Measurements from ENCODE around the gene CCDC3.

CCDC3 gene

DNA sequence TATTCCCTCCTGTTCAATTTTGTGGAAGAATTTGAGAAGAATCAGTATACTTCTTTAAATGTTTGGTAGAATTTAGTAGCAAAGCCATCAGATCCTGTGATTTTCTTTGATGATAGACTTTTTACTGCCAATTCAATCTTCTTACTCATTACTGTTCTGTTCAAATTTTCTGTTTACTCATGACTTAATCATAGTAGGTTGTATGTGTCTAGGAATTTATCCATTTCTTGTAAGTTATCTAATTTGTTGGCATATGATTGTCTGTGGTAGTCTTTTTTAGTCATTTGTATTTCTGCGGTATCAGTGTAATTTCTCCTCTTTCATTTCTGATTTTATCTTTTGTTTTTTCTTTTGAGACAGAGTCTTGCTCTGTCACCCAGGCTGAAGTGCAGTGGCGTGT lies 87.4 kb downstream of the CCDC3 start:
- Histone ChIP-seq H3K36me3 (ENCODE audit: control insufficient read depth, insufficient read depth, low read length) (no peaks in the 10 kb centered on the region), H3K4me3 (replicated peaks; ENCODE audit: low read depth, low read length) (no peak overlapping the region), H3K27me3 (replicated peaks; ENCODE audit: control insufficient read depth, insufficient read depth, low read length) (no peaks in the 10 kb centered on the region; the same call in 1 of the 2 replicates)
- no peak for TF ChIP-seq CTCF (IDR thresholded peaks at IDR 0.05; ENCODE audit: insufficient read depth, low read length, poor library complexity, severe bottlenecking)
- no peak for DNase-seq (ENCODE audit: extremely low read depth, insufficient read length)

DNA sequence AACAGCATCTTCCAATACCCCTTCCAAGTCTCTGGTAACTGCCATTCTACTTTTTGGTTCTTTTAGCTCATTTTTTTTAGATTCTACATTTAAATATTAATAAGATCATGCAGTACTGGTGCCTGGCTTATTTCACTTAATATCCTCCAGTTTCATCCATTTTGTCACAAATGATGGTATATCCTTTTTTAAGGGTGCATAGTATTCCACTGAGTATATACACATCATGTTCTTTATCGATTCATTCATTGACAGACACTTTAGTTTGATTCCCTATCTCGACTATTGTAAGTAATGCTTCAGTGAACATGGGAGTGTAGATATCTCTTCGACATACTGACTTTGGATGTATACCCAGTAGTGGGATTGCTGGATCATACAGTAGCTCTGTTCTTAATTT lies 89.7 kb downstream of the CCDC3 start:
- TF ChIP-seq CTCF (IDR thresholded peaks at IDR 0.05; ENCODE audit: insufficient read depth, low read length, poor library complexity, severe bottlenecking), result no peak
- DNase-seq (ENCODE audit: extremely low read depth, insufficient read length), result no peak
- Histone ChIP-seq H3K27me3 (replicated peaks; ENCODE audit: control insufficient read depth, insufficient read depth, low read length) (no peaks in the 10 kb centered on the region; the same call in 1 of the 2 replicates), H3K36me3 (ENCODE audit: control insufficient read depth, insufficient read depth, low read length) (no peaks in the 10 kb centered on the region), H3K4me3 (replicated peaks; ENCODE audit: low read depth, low read length) (no peak overlapping the region)

GRCh38 chr10:12910835-12911234 lies 90.7 kb downstream of the CCDC3 start:
- no peak for TF ChIP-seq CTCF (IDR thresholded peaks at IDR 0.05; ENCODE audit: insufficient read depth, low read length, poor library complexity, severe bottlenecking)
- Histone ChIP-seq H3K36me3 (ENCODE audit: control insufficient read depth, insufficient read depth, low read length) (no peaks in the 10 kb centered on the region), H3K27me3 (replicated peaks; ENCODE audit: control insufficient read depth, insufficient read depth, low read length) (no peaks in the 10 kb centered on the region; the same call in 1 of the 2 replicates), H3K4me3 (replicated peaks; ENCODE audit: low read depth, low read length) (no peak overlapping the region)
- no peak for DNase-seq (ENCODE audit: extremely low read depth, insufficient read length)

- H3K36me3 ChIP-seq (ENCODE audit: control insufficient read depth, insufficient read depth, low read length), result no peaks in the 10 kb centered on the region
- no peak overlapping the region for H3K4me3 ChIP-seq (replicated peaks; ENCODE audit: low read depth, low read length)
- no peak for TF ChIP-seq CTCF (IDR thresholded peaks at IDR 0.05; ENCODE audit: insufficient read depth, low read length, poor library complexity, severe bottlenecking)
- H3K27me3 ChIP-seq (replicated peaks; ENCODE audit: control insufficient read depth, insufficient read depth, low read length), result no peaks in the 10 kb centered on the region; the same call in 1 of the 2 replicates
- DNase-seq (ENCODE audit: extremely low read depth, insufficient read length), result no peak
Measured at GRCh38 chr10:12909836-12910185, 91.7 kb downstream of the CCDC3 start.

- no peak for DNase-seq (ENCODE audit: extremely low read depth, insufficient read length)
- TF ChIP-seq CTCF (IDR thresholded peaks at IDR 0.05; ENCODE audit: insufficient read depth, low read length, poor library complexity, severe bottlenecking), result no peak
- no peak overlapping the region for H3K4me3 ChIP-seq (replicated peaks; ENCODE audit: low read depth, low read length)
- H3K27me3 ChIP-seq (replicated peaks; ENCODE audit: control insufficient read depth, insufficient read depth, low read length), result no peaks in the 10 kb centered on the region; the same call in 1 of the 2 replicates
- H3K36me3 ChIP-seq (ENCODE audit: control insufficient read depth, insufficient read depth, low read length), result no peaks in the 10 kb centered on the region
Measured at GRCh38 chr10:12909182-12909835, 92.2 kb downstream of the CCDC3 start.

- H3K27me3 ChIP-seq (replicated peaks; ENCODE audit: control insufficient read depth, insufficient read depth, low read length), result no peaks in the 10 kb centered on the region; the same call in 1 of the 2 replicates
- H3K36me3 ChIP-seq (ENCODE audit: control insufficient read depth, insufficient read depth, low read length), result no peaks in the 10 kb centered on the region
- DNase-seq (ENCODE audit: extremely low read depth, insufficient read length), result no peak
- no peak overlapping the region for H3K4me3 ChIP-seq (replicated peaks; ENCODE audit: low read depth, low read length)
- no peak for TF ChIP-seq CTCF (IDR thresholded peaks at IDR 0.05; ENCODE audit: insufficient read depth, low read length, poor library complexity, severe bottlenecking)
Measured at GRCh38 chr10:12908773-12909172, 92.7 kb downstream of the CCDC3 start.
